Activated effector memory CD4-positive, alpha-beta T cell treated with Interleukin-2 at 50 U/mL for 16 hours (primary cell): ENCODE data around the gene PPM1B.
"Not testable (repeated sequence)": the region's sequence is repeated elsewhere in the genome, so short reads cannot be mapped to it uniquely, and the experiment has no call there.

Source experiments
- DNase-seq: peaks from one replicate; pipeline ENCODE4 v3.0.0-alpha.2; 2020

The PPM1B gene

DNA sequence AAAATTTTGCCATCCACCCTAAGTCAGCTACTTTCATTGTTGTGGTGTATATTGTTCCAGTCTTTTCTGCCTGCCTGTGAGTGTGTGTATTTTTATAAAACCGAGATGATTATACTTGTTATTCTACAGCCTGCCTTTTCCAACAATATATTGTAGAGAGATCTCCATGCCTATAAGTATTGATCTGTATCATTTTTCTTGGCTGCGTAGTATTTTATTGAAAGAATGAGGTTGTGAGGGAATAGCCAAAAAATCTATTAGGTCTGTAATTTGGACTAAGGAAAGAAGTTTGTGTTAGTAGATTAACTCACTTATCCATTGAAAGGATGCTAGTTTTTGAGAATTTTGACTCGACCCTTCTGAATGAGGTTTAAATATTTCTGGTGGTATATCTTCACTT lies 34.9 kb downstream of the PPM1B start:
- no peak for DNase-seq

DNA sequence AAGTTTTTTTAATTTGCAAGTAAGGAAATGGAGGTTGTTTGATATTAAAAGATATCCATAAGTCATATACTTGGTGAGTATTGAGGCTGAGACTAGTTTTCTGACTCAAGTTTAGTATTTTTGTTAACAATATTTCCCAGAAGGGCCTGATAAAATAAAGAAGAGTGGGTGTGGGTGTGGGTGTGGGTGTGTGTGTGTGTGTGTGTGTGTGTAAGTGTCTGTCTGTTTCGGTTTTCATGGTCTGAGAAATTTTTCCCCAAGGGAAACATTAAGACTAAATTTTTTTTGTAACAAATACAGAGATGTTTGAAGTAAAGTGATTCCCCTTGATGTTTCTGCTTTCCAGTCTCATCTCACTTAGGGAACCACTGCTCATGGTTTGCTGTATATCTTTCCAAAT lies 36.5 kb downstream of the PPM1B start:
- DNase-seq, result no peak

DNA sequence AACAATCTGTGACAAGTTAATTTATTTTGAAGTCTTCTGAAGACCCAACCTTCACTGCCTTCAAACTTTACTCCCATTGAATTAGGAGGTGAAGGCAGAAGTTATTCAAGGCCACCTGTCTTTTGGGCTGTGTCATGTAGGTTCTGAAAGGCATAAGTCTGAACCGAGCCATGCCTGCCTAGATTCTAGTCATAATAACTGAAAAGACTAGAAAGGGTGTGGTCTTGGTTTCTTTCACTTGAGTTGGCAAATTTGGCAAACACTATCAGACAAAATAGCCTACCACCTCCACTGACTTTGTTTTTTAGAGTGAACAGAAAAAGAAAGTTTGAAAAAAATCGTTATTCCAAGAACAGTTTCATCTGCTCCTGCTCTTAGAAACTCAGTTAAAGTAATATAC lies 38.4 kb downstream of the PPM1B start:
- no peak for DNase-seq

DNA sequence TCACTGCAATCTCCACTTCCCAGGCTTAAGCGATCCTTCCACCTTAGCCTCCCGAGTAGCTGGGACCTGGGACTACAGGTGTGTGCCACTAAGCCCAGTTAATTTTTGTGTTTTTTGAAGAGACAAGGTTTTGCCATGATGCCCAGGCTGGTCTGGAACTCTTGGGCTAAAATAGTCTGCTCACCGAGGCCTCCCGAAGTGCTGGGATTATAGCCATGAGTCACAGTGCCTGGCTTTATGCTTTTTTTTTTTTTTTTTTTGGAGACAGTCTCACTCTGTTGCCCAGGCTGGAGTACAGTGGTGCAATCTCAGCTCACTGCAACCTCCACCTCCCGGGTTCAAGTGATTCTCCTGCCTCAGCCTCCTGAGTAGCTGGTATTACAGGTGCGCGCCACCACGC lies 39.0 kb downstream of the PPM1B start:
- not testable (repeated sequence) for DNase-seq

DNA sequence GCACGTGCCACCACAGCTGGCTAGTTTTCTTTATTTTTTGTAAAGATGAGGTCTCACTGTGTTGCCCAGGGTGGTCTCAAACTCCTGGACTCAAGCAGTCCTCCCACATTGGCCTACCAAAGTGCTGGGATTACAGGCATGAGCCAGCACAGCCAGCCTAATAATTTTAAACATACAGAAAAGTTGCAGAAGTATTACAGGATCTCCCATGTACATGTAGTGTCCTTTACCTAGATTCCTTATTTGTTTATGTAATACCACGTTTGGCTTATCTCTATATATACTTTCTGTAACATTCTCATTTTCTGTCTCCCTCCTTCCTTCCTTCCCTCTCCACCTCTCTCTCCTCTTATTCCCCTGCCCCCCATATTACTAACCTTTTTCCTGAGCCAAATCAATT lies 41.7 kb downstream of the PPM1B start:
- DNase-seq, result no peak

DNA sequence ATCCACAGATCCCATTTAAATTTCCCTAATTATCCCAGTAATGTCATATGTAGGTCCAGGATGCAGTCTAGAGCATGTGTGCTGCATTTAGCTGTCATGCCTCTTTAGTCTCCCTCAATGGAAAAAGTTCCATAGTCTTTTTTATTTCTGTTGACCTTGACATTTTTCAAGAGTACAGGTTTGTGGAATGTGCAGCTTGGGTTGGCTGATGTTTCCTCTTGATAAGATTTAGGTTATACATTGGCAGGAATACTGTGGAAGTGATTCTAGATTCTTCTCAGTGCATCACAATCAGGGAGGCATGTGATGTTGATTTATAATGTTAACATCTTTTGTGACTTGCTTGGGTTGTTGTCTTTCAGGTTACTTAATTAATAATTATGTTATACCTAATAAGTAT lies 42.5 kb downstream of the PPM1B start:
- no peak for DNase-seq

DNA sequence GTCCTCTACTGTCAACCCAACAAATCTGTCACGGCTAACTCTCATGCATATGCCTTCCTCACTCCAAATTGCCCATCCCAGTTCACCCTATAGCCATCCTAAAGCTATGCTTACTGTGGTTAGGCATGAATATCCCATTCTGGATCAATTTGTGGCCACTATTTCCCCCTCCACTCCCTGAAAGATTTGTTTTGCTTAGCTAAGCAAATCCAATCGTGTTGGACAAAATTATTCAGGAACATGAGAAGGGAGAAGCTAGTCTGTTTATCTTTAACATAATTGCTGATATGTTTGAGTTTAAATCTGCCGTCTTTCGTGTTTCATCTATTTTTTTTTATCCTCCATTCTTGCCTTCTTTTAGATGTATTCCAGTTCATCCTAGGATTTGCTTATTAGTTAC lies 43.6 kb downstream of the PPM1B start:
- DNase-seq, result no peak

DNA sequence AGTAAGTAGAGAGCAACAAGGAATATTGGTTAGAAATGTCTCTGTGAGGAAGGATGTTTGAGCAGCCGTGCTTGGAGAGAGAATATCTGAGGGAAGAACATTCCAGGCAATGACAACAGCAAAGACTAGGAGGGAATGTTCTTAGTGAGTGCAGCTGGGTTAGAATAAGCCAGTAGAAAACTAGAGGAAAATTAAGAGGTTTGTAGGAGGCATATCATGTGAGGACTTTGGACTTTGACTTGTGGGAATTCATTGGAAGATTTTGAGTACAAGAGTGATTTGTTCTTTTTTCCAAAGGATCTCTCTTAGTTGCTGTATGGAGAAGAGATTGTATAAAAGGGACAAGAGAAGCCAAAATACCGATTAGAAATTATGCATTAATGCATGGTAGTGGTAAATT lies 47.2 kb downstream of the PPM1B start:
- DNase-seq, result no peak

DNA sequence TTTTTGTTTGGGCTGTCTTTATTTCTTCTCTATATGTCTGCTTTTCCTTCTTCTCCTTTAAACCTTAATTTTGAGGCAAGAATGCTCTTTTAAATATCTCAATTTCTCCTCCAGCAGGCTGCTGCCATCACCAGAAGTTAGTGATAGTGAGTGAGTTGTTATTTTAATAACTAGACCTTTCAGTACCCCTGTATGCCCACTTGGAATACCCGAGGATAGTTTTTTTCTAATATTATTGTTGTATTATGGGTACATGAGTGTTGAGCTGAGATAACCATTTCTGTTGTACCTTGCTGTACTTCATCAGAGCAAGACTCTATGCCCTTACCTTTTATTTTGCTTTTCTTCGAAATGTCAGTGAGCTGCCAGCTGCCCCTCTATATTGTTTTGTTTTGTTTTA lies 50.1 kb downstream of the PPM1B start:
- DNase-seq, result no peak

DNA sequence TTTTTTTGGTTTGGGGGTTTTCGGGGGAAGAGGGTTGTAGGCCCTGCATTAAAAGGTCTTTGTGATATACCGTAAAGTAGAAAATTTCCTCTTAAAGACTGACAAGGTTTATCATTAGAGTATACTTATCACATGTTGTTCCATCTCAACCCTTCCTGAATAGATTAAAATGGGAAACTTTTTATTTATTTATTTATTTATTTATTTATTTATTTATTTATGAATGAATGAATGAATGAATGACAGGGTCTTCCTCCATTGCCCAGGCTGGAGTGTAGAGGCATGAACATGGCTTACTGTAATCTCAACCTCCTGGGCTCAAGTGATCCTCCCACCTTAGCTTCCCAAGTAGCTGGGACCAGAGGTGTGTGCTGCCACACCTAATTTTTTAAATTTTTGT lies 58.1 kb downstream of the PPM1B start:
- no peak for DNase-seq

DNA sequence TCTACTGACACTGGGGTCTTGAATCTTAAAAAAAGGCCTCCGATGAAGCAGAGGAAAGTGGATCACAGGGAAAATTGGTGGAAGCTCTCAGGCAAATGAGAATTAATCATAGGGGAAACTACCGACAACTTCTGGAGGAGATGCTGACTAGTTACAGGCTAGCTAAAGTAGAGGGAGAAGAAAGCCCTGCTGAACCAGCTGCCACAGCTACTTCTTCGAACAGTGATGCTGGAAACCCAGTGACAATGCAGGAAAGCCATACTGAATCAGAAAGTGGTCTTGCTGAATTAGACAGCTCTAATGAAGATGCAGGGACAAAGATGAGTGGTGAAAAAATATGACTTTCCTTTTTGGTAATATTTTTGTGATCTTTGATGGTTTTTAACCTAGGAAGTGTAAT lies 61.7 kb downstream of the PPM1B start:
- no peak for DNase-seq

DNA sequence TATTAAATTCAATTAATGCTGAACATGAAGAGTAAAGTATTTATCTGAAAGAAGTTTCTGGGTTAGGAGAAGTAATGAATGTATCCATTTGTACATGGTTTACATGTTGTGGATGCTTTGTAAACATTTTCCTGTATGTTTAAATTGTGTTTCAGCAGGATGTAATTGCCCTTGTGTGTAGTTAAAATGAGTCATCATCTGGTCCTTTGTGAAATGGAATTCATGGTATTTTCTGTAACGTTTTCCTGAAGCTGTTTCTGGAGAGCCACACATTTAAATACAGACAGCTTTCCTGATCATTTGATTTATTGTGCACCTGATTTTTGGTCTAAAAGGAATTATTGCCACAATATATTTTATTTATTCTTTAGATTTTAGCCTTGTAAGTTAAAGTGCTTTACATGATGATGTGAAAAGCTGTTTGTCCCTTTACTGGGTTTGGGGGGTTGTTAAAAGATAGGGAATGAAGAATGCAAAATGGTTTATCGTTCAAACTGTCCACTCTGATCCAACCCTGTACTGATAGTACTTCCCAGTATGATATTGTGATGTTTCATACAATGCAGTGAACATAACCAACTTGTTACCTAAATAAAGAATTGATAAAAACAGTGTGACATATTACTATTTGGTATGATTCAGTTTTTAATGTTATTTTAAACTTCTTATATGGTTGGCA lies 64.9 kb downstream of the PPM1B start:
- no peak for DNase-seq

DNA sequence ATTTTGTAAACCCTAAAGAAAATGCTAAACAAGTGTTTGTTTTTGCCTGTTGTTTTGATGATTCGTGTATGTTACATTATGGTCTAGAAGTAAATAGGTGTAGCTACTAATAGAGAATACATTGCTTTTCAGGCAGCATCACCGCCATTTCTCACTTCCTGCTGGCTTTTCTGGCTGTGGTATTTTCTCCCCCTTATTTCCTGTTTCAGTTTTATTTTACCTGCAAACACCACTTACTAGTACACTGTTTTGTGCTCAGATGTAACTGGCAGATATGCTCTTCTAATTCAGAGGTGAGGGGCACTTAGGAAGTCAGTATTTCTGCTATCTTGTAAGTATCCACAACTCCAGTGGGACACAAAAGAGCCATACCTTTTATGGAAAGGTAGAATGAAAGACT lies 68.5 kb downstream of the PPM1B start:
- DNase-seq, result no peak

DNA sequence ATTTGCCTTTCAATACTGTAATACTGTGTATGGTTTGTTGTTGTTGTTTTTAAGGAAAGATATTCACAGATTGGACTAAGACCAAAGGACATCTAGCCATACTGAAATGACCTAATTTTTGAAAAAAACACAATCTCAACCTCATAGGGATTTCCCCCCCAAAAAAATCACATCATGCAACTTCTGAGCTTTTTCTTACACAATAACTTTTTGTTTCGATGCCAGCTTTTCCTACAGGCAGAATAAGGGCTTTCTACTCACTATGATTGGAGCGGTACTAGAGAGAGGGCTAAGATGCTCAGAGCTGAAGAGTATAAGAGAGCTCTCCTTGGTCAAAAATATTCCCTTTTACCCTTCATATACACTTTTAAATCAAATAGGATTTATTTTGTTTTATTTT lies 74.2 kb downstream of the PPM1B start:
- no peak for DNase-seq

DNA sequence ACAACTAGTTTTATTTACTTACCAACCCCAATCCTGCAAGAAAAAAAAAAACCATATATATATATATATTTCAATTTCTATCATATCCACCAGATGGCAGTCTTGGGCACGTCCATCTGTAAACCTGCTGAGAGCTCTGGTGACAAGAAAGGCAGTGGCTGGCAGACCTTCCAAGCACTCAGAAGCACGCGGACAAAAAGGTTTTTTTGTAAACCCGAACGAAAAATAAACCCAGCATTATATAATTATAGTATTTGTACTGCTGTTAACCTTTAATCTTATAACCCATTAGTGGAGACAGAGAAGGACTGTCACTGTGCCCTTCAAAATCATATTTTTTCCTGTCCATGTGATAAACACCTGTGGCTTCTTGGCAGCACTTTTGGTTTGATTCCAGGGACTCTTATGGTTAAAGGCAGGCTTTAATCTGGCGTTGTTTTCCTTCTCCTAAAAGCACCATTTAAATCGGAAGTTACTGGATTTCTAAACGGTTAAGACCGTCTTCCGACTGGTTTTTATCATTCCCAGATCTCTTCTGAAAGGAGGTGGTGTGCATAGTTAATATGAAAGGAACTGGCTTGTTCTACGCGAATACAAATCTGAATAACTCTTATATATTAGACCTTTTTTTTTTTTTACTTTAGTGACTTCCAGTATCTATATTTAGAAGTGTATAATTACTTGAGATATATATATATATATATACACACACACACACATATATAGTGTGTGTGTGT lies 75.6 kb downstream of the PPM1B start:
- peak; percentile 14 for DNase-seq

DNA sequence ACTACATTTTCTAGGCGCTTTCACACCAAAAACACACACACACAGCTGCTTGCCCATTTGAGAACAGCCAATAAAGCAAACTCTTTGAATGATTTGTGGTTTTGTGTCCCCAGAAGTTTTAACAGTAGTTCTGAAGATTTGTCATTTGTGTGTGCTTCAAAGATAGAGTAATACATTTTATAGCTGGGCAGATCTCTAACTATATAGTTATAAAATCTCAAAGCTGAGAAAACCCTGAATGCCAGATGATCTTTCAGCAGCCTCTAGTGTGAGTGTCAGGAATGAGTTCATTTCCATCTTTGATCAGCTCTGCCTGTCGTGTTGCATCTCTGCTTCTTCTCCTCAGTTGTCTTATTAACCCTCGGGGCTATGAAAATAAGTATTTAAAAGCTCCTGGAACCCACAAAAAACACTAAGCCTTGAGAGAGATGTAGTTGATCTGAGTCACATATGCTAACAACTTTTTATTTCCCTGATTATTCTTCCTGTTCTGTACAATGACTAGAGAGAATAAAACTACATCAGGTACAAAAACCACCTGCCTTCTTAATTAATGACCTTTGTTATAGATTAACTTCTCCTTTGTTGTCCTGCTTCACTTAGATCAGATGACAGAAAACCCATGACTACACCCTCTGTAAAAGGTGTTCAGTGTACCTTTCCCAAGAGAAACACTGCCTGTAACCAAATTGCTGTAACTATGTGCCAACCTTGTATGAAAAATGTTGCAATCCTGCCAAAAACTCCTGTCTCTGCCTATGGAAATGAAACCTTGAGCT lies 76.6 kb downstream of the PPM1B start:
- DNase-seq, result no peak

DNA sequence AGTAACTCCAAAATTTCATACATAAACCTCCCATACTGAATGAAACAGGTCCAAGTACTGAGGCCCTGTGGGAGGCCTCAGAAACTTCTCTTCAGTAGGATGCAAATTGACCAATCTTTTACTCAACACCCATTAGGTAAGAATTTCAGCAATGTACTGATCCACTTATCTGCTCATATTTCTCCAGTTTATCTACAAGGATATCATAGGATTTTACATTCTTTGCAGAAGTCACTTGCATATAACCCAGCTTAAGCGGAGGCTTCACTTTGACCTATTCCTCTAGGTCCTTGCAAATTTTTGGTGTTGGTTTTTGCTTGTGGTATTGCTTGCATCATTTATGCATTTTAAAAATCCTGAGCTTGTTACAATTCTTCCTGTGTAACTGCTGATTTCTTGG lies 77.8 kb downstream of the PPM1B start:
- no peak for DNase-seq

DNA sequence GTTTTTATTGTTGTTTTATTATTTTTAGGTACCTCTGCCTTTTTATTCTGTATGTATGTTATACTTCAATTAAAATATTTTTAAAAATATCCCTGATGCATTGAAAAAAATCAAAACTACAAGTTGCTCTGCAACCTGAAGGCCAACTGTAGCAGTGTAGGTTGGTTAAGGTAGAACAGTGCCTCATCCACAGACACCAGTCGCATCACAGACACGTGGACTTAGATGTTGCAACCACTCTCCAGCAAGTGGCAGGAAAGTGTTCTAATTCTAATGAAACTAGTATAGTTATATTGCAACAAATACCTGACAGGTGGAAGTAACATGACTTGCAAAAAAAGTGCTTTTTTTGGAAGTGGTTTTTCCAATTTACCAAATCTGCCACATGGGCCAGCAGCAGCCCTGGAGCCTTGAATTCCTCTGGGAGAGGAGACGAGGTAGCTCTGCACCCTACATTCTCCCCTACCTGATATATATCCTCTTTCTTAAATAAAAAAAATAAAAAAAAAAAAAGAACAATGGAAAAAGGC lies 78.2 kb downstream of the PPM1B start:
- no peak for DNase-seq

DNA sequence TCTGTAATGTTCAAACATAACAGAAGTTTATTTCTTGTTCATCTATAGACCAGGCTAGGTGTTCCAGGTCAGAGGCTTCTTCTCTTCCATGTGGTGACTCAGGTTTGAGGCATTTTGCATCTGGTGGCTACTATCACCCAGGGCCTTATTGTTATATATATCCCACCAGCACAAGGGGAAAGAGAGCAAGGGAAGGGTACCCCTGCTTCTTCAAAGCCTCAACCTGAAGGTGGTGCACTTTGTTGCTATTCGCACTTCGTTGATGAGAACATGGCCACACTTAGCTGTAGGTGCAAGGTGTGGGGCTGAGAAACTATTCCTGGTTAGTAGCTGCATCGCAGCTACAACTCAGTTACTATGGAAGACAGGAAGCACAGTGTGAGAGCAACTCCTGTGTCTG lies 79.2 kb downstream of the PPM1B start:
- no peak for DNase-seq

DNA sequence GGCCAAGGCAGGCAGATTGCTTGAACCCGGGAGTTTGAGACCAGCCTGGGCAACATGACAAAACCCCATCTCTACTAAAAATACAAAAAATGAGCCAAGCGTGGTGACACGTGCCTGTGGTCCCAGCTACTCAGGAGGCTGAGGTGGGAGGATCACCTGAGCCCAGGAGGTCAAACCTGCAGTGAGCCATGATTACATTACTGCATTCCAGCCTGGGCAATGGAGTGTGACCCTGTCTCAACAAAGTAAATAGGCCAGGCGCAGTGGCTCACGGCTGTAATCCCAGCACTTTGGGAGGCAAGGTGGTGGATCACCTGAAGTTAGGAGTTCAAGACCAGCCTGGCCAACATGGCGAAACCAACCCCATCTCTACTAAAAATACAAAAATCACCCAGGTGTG lies 80.6 kb downstream of the PPM1B start:
- DNase-seq, result not testable (repeated sequence)

DNA sequence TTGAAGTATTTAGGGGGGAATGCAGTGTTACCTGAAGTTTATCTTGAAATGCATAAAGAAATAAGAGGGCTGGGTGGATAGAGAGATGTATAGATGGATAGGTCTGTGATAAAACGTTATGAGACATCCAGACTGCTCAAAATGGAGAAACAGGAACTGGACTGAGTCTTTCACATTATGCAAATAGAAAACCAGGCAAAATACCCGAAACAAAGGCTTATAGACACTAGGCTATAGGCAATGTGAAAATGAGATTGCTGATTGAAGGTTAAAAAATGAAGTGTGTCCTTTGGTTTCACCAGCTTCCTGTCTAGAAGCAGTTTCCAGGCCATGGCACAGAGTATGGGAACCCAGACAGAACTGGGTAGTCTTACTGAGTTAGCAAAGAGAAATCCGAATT lies 81.7 kb downstream of the PPM1B start:
- DNase-seq, result no peak

DNA sequence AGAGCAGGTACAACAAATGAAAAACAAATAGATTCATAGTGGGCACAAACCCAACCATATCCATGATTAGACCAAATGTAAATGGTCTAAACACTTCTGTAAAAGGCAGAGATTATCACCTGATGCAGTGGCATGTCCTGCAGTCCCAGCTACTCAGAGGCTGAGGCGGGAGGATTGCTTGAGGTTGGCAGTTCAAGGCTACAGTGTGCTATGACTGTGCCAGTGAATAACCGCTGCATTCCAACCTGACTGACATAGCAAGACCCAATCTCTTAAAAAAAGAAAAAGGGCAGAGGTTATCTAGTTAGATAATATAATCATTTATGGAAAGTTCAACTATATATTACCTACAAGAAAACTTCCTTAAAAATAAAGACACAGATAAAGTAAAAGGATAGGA lies 85.3 kb downstream of the PPM1B start:
- DNase-seq, result no peak

DNA sequence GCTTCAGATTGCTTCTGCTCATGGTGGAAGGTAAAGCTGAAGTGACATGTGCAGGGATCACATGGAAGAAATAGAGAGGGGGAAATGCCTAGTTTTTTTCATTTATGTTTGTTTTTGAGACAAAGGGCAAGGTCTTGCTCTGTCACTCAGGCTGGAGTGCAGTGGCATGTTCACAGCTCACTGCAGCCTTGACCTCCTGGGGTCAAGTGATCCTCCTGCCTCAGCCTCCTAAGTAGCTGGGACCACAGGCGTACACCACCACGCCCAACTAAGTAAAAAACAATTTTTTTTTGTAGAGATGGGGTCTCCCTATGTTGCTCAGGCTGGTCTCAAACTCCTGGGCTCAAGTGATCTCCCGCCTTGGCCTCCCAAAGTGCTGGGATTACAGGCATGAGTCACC lies 87.0 kb downstream of the PPM1B start:
- not testable (repeated sequence) for DNase-seq

DNA sequence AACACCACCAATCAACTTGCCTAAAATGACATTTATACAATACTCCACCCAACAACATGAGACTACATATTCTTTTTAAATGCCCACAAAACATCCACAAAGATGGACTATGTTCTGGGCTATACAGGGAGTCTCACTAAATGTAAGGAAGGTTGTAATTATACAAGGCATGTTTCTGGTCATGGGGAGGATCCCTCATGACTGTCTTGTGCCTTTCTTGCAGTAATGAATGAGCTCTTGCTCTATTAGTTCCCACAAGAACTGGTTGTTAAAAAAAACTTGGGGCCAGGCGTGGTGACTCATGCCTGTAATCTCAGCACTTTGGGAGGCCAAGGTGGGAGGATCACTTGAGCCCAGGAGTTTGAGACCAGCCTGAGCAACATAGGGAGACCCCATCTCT lies 89.1 kb downstream of the PPM1B start:
- not testable (repeated sequence) for DNase-seq
